Hepatocyte (in vitro differentiated cells): ENCODE data around the gene ATG10. TPM values are rescaled to one million over a fixed set of nuclear protein-coding genes. Genes with fewer than 3 reads are reported as not detected.

Experiments
- DNase-seq: peaks from one replicate; pipeline ENCODE4 v3.0.0-alpha.2; 2016; ENCODE audit warnings: low spot score
- H2AFZ ChIP-seq: fragments of 200-600 bp; sonication (generic); 2 replicates; pipeline ENCODE4 v1.6.0; 2016; ENCODE audit warnings: antibody characterized with exemption, mild to moderate bottlenecking
- H3K27ac ChIP-seq: fragments of 200-600 bp; sonication (generic); 2 replicates; pipeline ENCODE4 v1.5.1; 2016; ENCODE audit warnings: mild to moderate bottlenecking
- H3K27me3 ChIP-seq: fragments of 200-600 bp; sonication (generic); 2 replicates; pipeline ENCODE4 v1.6.1; 2016
- H3K36me3 ChIP-seq: fragments of 200-600 bp; sonication (generic); replicated peaks from 2 replicates; pipeline ENCODE4 v1.5.1; 2016; ENCODE audit warnings: low read depth; ENCODE audit not compliant: insufficient read depth
- H3K4me1 ChIP-seq: fragments of 200-600 bp; sonication (generic); 2 replicates; pipeline ENCODE4 v1.5.1; 2016; ENCODE audit warnings: mild to moderate bottlenecking, moderate library complexity; ENCODE audit not compliant: insufficient read depth
- H3K4me2 ChIP-seq: fragments of 200-600 bp; sonication (generic); 2 replicates; pipeline ENCODE4 v1.6.0; 2016
- H3K4me3 ChIP-seq: fragments of 200-600 bp; sonication (generic); 2 replicates; pipeline ENCODE4 v1.5.1; 2016; ENCODE audit warnings: mild to moderate bottlenecking
- H3K79me2 ChIP-seq: fragments of 200-600 bp; sonication (generic); 2 replicates; pipeline ENCODE4 v1.6.0; 2017; ENCODE audit warnings: mild to moderate bottlenecking
- H3K9me2 ChIP-seq: fragments of 200-600 bp; sonication (generic); replicated peaks from 2 replicates; pipeline ENCODE4 v1.6.0; 2017; ENCODE audit warnings: mild to moderate bottlenecking; ENCODE audit not compliant: insufficient read depth
- H3K9me3 ChIP-seq: fragments of 200-600 bp; sonication (generic); 2 replicates; pipeline ENCODE4 v1.5.1; 2016; ENCODE audit warnings: low read depth, mild to moderate bottlenecking
- H4K20me1 ChIP-seq: fragments of 200-600 bp; sonication (generic); 2 replicates; pipeline ENCODE4 v1.6.0; 2016; ENCODE audit warnings: mild to moderate bottlenecking; ENCODE audit not compliant: insufficient read depth, poor library complexity, severe bottlenecking
- CTCF ChIP-seq: fragments of 200-600 bp; sonication (generic); IDR thresholded peaks from 2 replicates; pipeline ENCODE4 v1.5.1; 2016; ENCODE audit warnings: antibody characterized with exemption, mild to moderate bottlenecking; ENCODE audit not compliant: poor library complexity
- EZH2 ChIP-seq: fragments of 200-600 bp; sonication (generic); IDR thresholded peaks from 2 replicates; pipeline ENCODE4 v1.6.1; 2016; ENCODE audit warnings: antibody characterized with exemption, mild to moderate bottlenecking, borderline replicate concordance
- EZH2phosphoT487 ChIP-seq: fragments of 200-600 bp; sonication (generic); IDR thresholded peaks from one replicate; pipeline ENCODE4 v1.6.1; 2018; ENCODE audit warnings: antibody characterized with exemption, mild to moderate bottlenecking, low read depth, moderate library complexity; ENCODE audit not compliant: unreplicated experiment, severe bottlenecking
- WGBS: methylation state at CpG from one replicate; pipeline ENCODE4 v1.1.6; 2016; ENCODE audit warnings: low lambda C conversion rate; ENCODE audit errors: missing lambda C conversion rate; 5-methylcytosine and 5-hydroxymethylcytosine counted together
- polyA plus RNA-seq: library from polyadenylated mRNA; unstranded; fragments of >200 nt; fragmentation: Nextera tagmentation; extraction: Ambion mirVana; gene quantifications from 2 replicates; pipeline ENCODE4 v1.2.1, GENCODE V29; 2016
- total RNA-seq: library from RNA; depleted of rRNA; stranded (reverse); fragments of >200 nt; gene quantifications from 2 replicates; pipeline ENCODE4 v1.2.3, GENCODE V29; 2014

ATG10 gene
- total and polyA plus RNA-seq, 2 experiments from 2014 or later = 11.8 to 13.0 TPM

- Histone ChIP-seq H3K36me3 (no peaks in the 10 kb centered on the region), H3K27ac (no peak overlapping the region), H3K9me3 (no peaks in the 10 kb centered on the region), H3K4me2 (no peak overlapping the region), H3K27me3 (no peaks in the 10 kb centered on the region), H3K79me2 (no peaks in the 10 kb centered on the region), H3K4me3 (no peak overlapping the region), H3K9me2 (no peaks in the 10 kb centered on the region), H2AFZ (no peak overlapping the region), H4K20me1 (no peaks in the 10 kb centered on the region), H3K4me1 (no peaks in the 10 kb centered on the region)
- no peak for TF ChIP-seq CTCF
- TF ChIP-seq EZH2 = no peak
- no peak for TF ChIP-seq EZH2phosphoT487
- 97% methylated on average over 6 of the region's 6 CpGs for WGBS
- no peak for DNase-seq
Observed at GRCh38 chr5:82285206-82285605, 313.4 kb downstream of the ATG10 start.

GRCh38 chr5:82287625-82288024, 315.8 kb downstream of the ATG10 start:
- TF ChIP-seq CTCF (no peak), EZH2 (no peak), EZH2phosphoT487 (no peak)
- Histone ChIP-seq H3K9me2 (no peaks in the 10 kb centered on the region), H3K27ac (no peak overlapping the region), H3K4me1 (no peaks in the 10 kb centered on the region), H3K79me2 (no peaks in the 10 kb centered on the region), H3K27me3 (no peaks in the 10 kb centered on the region), H3K9me3 (no peaks in the 10 kb centered on the region), H3K4me3 (no peak overlapping the region), H2AFZ (no peak overlapping the region), H3K4me2 (no peak overlapping the region), H4K20me1 (no peaks in the 10 kb centered on the region), H3K36me3 (no peaks in the 10 kb centered on the region)
- no peak for DNase-seq
- 84% methylated on average over 3 of the region's 3 CpGs for WGBS

GRCh38 chr5:82290005-82290404, 318.2 kb downstream of the ATG10 start:
- Histone ChIP-seq H3K36me3 (no peaks in the 10 kb centered on the region), H3K27ac (no peak overlapping the region), H2AFZ (no peak overlapping the region), H4K20me1 (no peaks in the 10 kb centered on the region), H3K9me3 (no peaks in the 10 kb centered on the region), H3K4me1 (no peaks in the 10 kb centered on the region), H3K27me3 (no peaks in the 10 kb centered on the region), H3K4me3 (no peak overlapping the region), H3K9me2 (no peaks in the 10 kb centered on the region), H3K79me2 (no peaks in the 10 kb centered on the region), H3K4me2 (no peak overlapping the region)
- no peak for DNase-seq
- TF ChIP-seq CTCF (no peak), EZH2 (no peak), EZH2phosphoT487 (no peak)
- 77% methylated on average over 2 of the region's 2 CpGs for WGBS

GRCh38 chr5:82290908-82291307, 319.1 kb downstream of the ATG10 start:
- whole genome bisulfite sequencing = 82% methylated on average over 6 of the region's 6 CpGs
- no peaks in the 10 kb centered on the region for H3K36me3 ChIP-seq
- H4K20me1 ChIP-seq = no peaks in the 10 kb centered on the region
- no peak overlapping the region for H2AFZ ChIP-seq
- H3K27ac ChIP-seq = no peak overlapping the region
- no peaks in the 10 kb centered on the region for H3K79me2 ChIP-seq
- H3K9me3 ChIP-seq = no peaks in the 10 kb centered on the region
- no peaks in the 10 kb centered on the region for H3K9me2 ChIP-seq
- no peak for DNase-seq
- no peak for TF ChIP-seq EZH2
- no peak for TF ChIP-seq CTCF
- TF ChIP-seq EZH2phosphoT487 = no peak
- H3K4me3 ChIP-seq = no peak overlapping the region
- H3K4me1 ChIP-seq = no peaks in the 10 kb centered on the region
- H3K27me3 ChIP-seq = no peaks in the 10 kb centered on the region
- no peak overlapping the region for H3K4me2 ChIP-seq
